Activated naive CD8-positive, alpha-beta T cell treated with anti-CD3 and anti-CD28 coated beads, Interleukin-2, amount 50 U/mL, for 16 hours (primary cell): ENCODE data around the gene PKD2L1.
"Not testable (repeated sequence)": the region's sequence is repeated elsewhere in the genome, so short reads cannot be mapped to it uniquely, and the experiment has no call there.

Source experiments
- DNase-seq: peaks from one replicate; pipeline ENCODE4 v3.0.0-alpha.2; 2020; ENCODE audit warnings: low read depth, low spot score

Gene PKD2L1

GRCh38 chr10:100330079-100330478 is at the start of gene PKD2L1:
Gene PKD2L1, minus strand, starts transcription at chr10:100330228. Its CDS starts 125 bp downstream, at chr10:100330103.
- no peak for DNase-seq

- DNase-seq, result no peak
Measured at GRCh38 chr10:100377830-100378229, 47.8 kb upstream of the PKD2L1 start.

GRCh38 chr10:100376656-100377055 is 46.6 kb upstream of the PKD2L1 start:
- DNase-seq, result not testable (repeated sequence)

- not testable (repeated sequence) for DNase-seq
Measured at GRCh38 chr10:100374677-100375353, 44.8 kb upstream of the PKD2L1 start.

GRCh38 chr10:100374200-100374655 is 44.2 kb upstream of the PKD2L1 start:
- DNase-seq, result no peak

GRCh38 chr10:100373298-100374199 is 43.5 kb upstream of the PKD2L1 start:
- peak; percentile 65 for DNase-seq

GRCh38 chr10:100372415-100373297 is 42.6 kb upstream of the PKD2L1 start:
- no peak for DNase-seq

GRCh38 chr10:100371482-100372027 is 41.5 kb upstream of the PKD2L1 start:
- no peak for DNase-seq

- DNase-seq, result no peak
Measured at GRCh38 chr10:100370714-100371481, 40.9 kb upstream of the PKD2L1 start.

- no peak for DNase-seq
Measured at GRCh38 chr10:100368721-100369120, 38.7 kb upstream of the PKD2L1 start.

GRCh38 chr10:100364735-100365391 is 34.8 kb upstream of the PKD2L1 start:
- DNase-seq, result no peak

- DNase-seq, result no peak
Measured at GRCh38 chr10:100364175-100364574, 34.1 kb upstream of the PKD2L1 start.

- DNase-seq, result no peak
Measured at GRCh38 chr10:100362570-100363496, 32.8 kb upstream of the PKD2L1 start.

- DNase-seq, result no peak
Measured at GRCh38 chr10:100360234-100360633, 30.2 kb upstream of the PKD2L1 start.

GRCh38 chr10:100359529-100360150 is 29.6 kb upstream of the PKD2L1 start:
- no peak for DNase-seq

GRCh38 chr10:100359030-100359432 is 29.0 kb upstream of the PKD2L1 start:
- no peak for DNase-seq

GRCh38 chr10:100357059-100357858 is 27.2 kb upstream of the PKD2L1 start:
- no peak for DNase-seq
